GM12891 (cell line): ENCODE results near the gene UXS1.

Source experiments
- POLR2A ChIP-seq: IDR thresholded peaks from 2 replicates; pipeline ENCODE4 v1.6.1; 2011; ENCODE audit warnings: low read depth, low read length, control low read depth
- POLR2AphosphoS5 ChIP-seq: IDR thresholded peaks from 2 replicates; pipeline ENCODE4 v1.6.1; 2011; ENCODE audit warnings: low read depth, low read length, control low read depth
- TAF1 ChIP-seq: IDR thresholded peaks from 2 replicates; pipeline ENCODE4 v1.6.1; 2011; ENCODE audit warnings: low read depth, low read length, control low read depth

DNA sequence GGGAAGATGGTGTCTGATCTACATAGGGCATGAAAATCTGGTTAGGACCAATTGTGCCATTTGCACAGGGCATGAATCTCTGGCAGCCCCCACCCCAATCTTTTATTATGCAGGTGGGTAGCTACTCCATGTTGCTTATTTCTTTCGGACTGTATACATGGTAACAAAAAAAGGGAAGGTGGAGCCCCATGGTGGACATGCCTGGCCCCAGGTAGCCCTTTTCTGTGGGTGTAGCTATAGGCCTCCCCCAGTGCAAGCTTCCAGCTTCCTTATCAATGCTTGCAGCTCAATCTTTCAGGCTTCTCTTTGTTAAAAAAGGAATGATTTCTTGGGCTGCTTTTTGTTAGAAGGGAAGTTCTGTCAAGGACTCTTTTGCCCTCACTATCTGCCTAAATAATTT, 14.3 kb upstream of the UXS1 start:
- TF ChIP-seq POLR2A, result no peak
- no peak for TF ChIP-seq TAF1
- no peak for TF ChIP-seq POLR2AphosphoS5
